HL-60 (cell line): Measurements from ENCODE around the gene MTMR3.

Experiments used
- DNase-seq, 2 experiments: peaks; one replicate each; pipeline ENCODE4 v3.0.0-alpha.2; 2010 to 2020; ENCODE audit warnings: low read depth in 1 of 2, low spot score in 1 of 2
- H3K27ac ChIP-seq: fragments of 250-450 bp; sonication (Bioruptor Pico); replicated peaks from 2 replicates; pipeline ENCODE4 v1.5.1; 2020; ENCODE audit warnings: mild to moderate bottlenecking, moderate library complexity
- H3K27me3 ChIP-seq: fragments of 250-450 bp; sonication (Bioruptor Pico); 2 replicates; pipeline ENCODE4 v1.5.1; 2021; ENCODE audit warnings: mild to moderate bottlenecking, moderate library complexity; ENCODE audit not compliant: insufficient read depth, poor library complexity, severe bottlenecking
- H3K4me3 ChIP-seq: replicated peaks from 2 replicates; pipeline ENCODE4 v1.5.1; 2011; ENCODE audit warnings: mild to moderate bottlenecking, control low read depth, low read length; ENCODE audit not compliant: insufficient read depth
- GABPA ChIP-seq: IDR thresholded peaks from 2 replicates; pipeline ENCODE4 v1.6.1; 2012; ENCODE audit warnings: low read depth
- POLR2AphosphoS5 ChIP-seq: IDR thresholded peaks from 2 replicates; pipeline ENCODE4 v1.6.1; 2012; ENCODE audit warnings: low read depth
- SPI1 ChIP-seq: IDR thresholded peaks from 2 replicates; pipeline ENCODE4 v1.6.1; 2012; ENCODE audit warnings: low read depth, mild to moderate bottlenecking, borderline replicate concordance
- TF ChIP-seq, protein P1 (sequence below): IDR thresholded peaks from one replicate; pipeline ENCODE4 v1.5.1; 2011; ENCODE audit warnings: low read length, control low read depth, inconsistent platforms; ENCODE audit not compliant: insufficient read depth
- TF ChIP-seq, protein P2 (sequence below): IDR thresholded peaks from 2 replicates; pipeline ENCODE4 v1.6.1; 2012; ENCODE audit warnings: low read depth; ENCODE audit not compliant: insufficient replicate concordance

Gene MTMR3

DNA sequence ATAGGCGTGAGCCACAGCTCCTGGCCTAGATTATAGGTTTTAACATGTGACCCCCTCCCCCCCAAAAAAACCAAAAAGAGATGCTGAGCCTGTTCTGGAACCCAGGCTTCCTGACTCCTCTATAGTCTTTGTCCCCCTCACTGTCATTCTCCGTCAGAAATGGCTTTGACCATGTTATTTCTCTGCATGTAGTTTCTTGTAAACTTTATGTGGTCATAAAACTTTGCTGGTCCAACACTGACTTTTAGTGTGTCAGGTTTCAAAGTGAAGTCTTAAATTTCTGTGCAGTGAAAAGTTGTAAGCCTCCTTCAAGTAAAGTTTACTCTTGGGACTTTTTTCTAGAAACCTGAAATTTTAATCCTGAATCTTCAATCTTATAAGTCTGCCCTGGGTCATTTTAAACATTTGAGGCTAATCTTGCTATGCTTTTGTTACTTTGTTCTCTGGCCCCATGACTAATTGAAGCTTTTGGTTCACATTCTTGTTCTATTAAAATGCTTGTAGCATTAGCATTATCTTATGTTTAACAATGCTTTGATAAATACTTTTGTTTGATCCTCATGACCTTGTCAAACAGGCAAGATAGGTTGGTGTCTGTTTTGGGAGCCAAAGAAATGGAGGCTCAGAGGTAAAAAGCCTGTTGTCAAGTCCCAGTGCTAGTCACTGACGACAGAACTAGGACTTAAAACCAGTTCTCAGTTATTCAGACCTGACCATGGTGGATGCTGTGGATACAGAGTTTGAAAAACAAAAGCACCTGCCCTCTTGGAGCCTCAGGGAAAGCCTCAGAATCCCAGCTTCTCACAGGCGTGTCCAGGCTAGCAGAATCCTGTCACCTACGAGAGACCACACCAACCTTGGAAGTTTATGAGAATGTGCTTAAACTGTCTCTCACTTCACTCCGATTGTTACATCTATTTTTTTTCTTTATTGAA lies 109.6 kb downstream of the MTMR3 start:
- Histone ChIP-seq H3K27ac (no peak overlapping the region), H3K4me3 (no peak overlapping the region), H3K27me3 (no peaks in the 10 kb centered on the region)
- no peak for TF ChIP-seq POLR2AphosphoS5
- TF ChIP-seq SPI1 = no peak
- TF ChIP-seq, protein P1, sequence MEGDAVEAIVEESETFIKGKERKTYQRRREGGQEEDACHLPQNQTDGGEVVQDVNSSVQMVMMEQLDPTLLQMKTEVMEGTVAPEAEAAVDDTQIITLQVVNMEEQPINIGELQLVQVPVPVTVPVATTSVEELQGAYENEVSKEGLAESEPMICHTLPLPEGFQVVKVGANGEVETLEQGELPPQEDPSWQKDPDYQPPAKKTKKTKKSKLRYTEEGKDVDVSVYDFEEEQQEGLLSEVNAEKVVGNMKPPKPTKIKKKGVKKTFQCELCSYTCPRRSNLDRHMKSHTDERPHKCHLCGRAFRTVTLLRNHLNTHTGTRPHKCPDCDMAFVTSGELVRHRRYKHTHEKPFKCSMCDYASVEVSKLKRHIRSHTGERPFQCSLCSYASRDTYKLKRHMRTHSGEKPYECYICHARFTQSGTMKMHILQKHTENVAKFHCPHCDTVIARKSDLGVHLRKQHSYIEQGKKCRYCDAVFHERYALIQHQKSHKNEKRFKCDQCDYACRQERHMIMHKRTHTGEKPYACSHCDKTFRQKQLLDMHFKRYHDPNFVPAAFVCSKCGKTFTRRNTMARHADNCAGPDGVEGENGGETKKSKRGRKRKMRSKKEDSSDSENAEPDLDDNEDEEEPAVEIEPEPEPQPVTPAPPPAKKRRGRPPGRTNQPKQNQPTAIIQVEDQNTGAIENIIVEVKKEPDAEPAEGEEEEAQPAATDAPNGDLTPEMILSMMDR = no peak
- TF ChIP-seq, protein P2, sequence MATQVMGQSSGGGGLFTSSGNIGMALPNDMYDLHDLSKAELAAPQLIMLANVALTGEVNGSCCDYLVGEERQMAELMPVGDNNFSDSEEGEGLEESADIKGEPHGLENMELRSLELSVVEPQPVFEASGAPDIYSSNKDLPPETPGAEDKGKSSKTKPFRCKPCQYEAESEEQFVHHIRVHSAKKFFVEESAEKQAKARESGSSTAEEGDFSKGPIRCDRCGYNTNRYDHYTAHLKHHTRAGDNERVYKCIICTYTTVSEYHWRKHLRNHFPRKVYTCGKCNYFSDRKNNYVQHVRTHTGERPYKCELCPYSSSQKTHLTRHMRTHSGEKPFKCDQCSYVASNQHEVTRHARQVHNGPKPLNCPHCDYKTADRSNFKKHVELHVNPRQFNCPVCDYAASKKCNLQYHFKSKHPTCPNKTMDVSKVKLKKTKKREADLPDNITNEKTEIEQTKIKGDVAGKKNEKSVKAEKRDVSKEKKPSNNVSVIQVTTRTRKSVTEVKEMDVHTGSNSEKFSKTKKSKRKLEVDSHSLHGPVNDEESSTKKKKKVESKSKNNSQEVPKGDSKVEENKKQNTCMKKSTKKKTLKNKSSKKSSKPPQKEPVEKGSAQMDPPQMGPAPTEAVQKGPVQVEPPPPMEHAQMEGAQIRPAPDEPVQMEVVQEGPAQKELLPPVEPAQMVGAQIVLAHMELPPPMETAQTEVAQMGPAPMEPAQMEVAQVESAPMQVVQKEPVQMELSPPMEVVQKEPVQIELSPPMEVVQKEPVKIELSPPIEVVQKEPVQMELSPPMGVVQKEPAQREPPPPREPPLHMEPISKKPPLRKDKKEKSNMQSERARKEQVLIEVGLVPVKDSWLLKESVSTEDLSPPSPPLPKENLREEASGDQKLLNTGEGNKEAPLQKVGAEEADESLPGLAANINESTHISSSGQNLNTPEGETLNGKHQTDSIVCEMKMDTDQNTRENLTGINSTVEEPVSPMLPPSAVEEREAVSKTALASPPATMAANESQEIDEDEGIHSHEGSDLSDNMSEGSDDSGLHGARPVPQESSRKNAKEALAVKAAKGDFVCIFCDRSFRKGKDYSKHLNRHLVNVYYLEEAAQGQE = no peak
- TF ChIP-seq GABPA = no peak
- DNase-seq = no peak

GRCh38 chr22:29994027-29994715 lies 111.2 kb downstream of the MTMR3 start:
- Histone ChIP-seq H3K4me3 (no peak overlapping the region), H3K27ac (peak overlapping the region; percentile 34), H3K27me3 (no peaks in the 10 kb centered on the region)
- peak; percentile 33 for DNase-seq
- no peak for TF ChIP-seq GABPA
- TF ChIP-seq, protein P2 = no peak
- TF ChIP-seq POLR2AphosphoS5 = no peak
- TF ChIP-seq, protein P1 = peak; percentile 22
- no peak for TF ChIP-seq SPI1

- no peak overlapping the region for H3K4me3 ChIP-seq
- no peak overlapping the region; the same call in 1 of the 2 replicates for H3K27ac ChIP-seq
- no peak for DNase-seq
- TF ChIP-seq, protein P2 = no peak
- TF ChIP-seq SPI1 = no peak
- TF ChIP-seq, protein P1 = no peak
- no peak for TF ChIP-seq POLR2AphosphoS5
- no peak for TF ChIP-seq GABPA
- no peaks in the 10 kb centered on the region for H3K27me3 ChIP-seq
These were observed 112.0 kb downstream of the MTMR3 start for GRCh38 chr22:29994943-29995342.
